Measurements from ENCODE around the gene SEL1L. TPM values are rescaled to one million over a fixed set of nuclear protein-coding genes. Genes with fewer than 3 reads are reported as not detected.
A peak's percentile ranks its signal among the peaks of the same experiment; 100 is the strongest.

The SEL1L gene
- total and polyA plus RNA-seq, 2 of the 13 experiments (the other 11 are each of a cell fraction or from before 2014, with no cell fraction given): 15.3 to 61.0 TPM

DNA sequence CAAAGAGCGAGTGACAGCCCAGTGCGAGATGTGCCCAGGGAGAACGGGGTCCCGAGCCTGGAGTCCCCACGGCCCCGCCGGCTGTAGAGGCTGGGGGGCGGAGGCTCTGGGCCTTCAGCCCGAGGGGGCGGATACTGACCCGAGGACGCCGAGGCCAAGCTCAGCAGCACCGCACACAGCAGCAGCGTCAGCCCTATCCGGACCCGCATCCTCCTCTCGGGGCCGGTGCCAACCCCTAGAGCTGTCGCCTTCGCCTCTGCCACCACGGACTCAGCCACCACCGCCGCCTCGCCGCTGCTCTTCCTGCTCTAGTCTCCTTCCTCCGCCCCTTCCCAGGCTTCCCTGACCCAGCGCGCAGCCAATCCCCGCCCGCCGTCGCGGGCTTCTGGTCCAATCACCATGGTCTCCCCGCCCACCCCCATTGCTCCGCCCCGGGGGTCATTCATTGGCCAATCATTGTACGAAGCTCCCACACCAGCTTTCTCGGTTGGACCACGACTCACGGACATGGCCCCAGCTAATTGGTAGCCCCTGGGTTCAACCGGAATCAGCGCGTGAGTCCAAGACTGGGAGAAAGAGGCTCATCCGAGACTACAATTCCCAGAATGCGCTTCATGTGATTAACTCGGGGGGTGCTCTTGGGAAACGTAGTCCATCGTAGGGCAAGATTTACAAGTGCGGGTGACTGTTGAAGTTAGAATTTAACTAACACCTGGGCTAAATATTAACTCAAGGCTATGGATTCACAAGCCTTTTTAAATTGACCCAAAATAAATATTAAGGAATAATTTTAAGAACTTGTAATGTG, at the start of gene SEL1L (continued):
- TF ChIP-seq, protein P1, sequence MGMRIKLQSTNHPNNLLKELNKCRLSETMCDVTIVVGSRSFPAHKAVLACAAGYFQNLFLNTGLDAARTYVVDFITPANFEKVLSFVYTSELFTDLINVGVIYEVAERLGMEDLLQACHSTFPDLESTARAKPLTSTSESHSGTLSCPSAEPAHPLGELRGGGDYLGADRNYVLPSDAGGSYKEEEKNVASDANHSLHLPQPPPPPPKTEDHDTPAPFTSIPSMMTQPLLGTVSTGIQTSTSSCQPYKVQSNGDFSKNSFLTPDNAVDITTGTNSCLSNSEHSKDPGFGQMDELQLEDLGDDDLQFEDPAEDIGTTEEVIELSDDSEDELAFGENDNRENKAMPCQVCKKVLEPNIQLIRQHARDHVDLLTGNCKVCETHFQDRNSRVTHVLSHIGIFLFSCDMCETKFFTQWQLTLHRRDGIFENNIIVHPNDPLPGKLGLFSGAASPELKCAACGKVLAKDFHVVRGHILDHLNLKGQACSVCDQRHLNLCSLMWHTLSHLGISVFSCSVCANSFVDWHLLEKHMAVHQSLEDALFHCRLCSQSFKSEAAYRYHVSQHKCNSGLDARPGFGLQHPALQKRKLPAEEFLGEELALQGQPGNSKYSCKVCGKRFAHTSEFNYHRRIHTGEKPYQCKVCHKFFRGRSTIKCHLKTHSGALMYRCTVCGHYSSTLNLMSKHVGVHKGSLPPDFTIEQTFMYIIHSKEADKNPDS (CRISPR knock-in tag; IDR thresholded peaks at IDR 0.05): no peak
- peak; percentile 48 for TF ChIP-seq GABPA (IDR thresholded peaks at IDR 0.05; ENCODE audit: low read depth, low read length)
- peak; percentile 86 for TF ChIP-seq GABPA (CRISPR knock-in tag; IDR thresholded peaks at IDR 0.05; ENCODE audit: low read depth)
- no peak for TF ChIP-seq YEATS2 (CRISPR knock-in tag; IDR thresholded peaks at IDR 0.05; ENCODE audit: borderline replicate concordance)
- TF ChIP-seq MBD4 (IDR thresholded peaks at IDR 0.05; ENCODE audit: borderline replicate concordance, low read length): no peak
- no peak for TF ChIP-seq MAF1 (CRISPR knock-in tag; IDR thresholded peaks at IDR 0.05; ENCODE audit: borderline replicate concordance)
- TF ChIP-seq ELF4 (CRISPR knock-in tag; IDR thresholded peaks at IDR 0.05; ENCODE audit: borderline replicate concordance): peak; percentile 91
- TF ChIP-seq ARHGAP35 (CRISPR knock-in tag; IDR thresholded peaks at IDR 0.05; ENCODE audit: borderline replicate concordance): no peak
- TF ChIP-seq POLR2A (IDR thresholded peaks at IDR 0.05; ENCODE audit: insufficient read depth in 1 of 2, low read depth in 2 of 2, low read length in 2 of 2): peak; percentile 93 to 95
- TF ChIP-seq, protein P2, sequence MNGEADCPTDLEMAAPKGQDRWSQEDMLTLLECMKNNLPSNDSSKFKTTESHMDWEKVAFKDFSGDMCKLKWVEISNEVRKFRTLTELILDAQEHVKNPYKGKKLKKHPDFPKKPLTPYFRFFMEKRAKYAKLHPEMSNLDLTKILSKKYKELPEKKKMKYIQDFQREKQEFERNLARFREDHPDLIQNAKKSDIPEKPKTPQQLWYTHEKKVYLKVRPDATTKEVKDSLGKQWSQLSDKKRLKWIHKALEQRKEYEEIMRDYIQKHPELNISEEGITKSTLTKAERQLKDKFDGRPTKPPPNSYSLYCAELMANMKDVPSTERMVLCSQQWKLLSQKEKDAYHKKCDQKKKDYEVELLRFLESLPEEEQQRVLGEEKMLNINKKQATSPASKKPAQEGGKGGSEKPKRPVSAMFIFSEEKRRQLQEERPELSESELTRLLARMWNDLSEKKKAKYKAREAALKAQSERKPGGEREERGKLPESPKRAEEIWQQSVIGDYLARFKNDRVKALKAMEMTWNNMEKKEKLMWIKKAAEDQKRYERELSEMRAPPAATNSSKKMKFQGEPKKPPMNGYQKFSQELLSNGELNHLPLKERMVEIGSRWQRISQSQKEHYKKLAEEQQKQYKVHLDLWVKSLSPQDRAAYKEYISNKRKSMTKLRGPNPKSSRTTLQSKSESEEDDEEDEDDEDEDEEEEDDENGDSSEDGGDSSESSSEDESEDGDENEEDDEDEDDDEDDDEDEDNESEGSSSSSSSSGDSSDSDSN (CRISPR knock-in tag; IDR thresholded peaks at IDR 0.05): peak; percentile 64; the same call in 1 of the 2 replicates
- TF ChIP-seq MED1 (CRISPR knock-in tag; IDR thresholded peaks at IDR 0.05): no peak
- TF ChIP-seq, protein P3, sequence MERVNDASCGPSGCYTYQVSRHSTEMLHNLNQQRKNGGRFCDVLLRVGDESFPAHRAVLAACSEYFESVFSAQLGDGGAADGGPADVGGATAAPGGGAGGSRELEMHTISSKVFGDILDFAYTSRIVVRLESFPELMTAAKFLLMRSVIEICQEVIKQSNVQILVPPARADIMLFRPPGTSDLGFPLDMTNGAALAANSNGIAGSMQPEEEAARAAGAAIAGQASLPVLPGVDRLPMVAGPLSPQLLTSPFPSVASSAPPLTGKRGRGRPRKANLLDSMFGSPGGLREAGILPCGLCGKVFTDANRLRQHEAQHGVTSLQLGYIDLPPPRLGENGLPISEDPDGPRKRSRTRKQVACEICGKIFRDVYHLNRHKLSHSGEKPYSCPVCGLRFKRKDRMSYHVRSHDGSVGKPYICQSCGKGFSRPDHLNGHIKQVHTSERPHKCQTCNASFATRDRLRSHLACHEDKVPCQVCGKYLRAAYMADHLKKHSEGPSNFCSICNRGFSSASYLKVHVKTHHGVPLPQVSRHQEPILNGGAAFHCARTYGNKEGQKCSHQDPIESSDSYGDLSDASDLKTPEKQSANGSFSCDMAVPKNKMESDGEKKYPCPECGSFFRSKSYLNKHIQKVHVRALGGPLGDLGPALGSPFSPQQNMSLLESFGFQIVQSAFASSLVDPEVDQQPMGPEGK (CRISPR knock-in tag; IDR thresholded peaks at IDR 0.05): 0 out of 2 replicates have a peak, but pooled peaks have one; percentile 12
- TF ChIP-seq HOXA5 (CRISPR knock-in tag; IDR thresholded peaks at IDR 0.05): 0 out of 2 replicates have a peak, but pooled peaks have one; percentile 28
- peak; percentile 59; the same call in 1 of the 2 replicates for TF ChIP-seq ATF7-NPFF (CRISPR knock-in tag; IDR thresholded peaks at IDR 0.05; ENCODE audit: low read depth)
- no peak for TF ChIP-seq RORA (CRISPR knock-in tag; IDR thresholded peaks at IDR 0.05)
- TF ChIP-seq ZNF451 (CRISPR knock-in tag; IDR thresholded peaks at IDR 0.05): no peak
- TF ChIP-seq, protein P4, sequence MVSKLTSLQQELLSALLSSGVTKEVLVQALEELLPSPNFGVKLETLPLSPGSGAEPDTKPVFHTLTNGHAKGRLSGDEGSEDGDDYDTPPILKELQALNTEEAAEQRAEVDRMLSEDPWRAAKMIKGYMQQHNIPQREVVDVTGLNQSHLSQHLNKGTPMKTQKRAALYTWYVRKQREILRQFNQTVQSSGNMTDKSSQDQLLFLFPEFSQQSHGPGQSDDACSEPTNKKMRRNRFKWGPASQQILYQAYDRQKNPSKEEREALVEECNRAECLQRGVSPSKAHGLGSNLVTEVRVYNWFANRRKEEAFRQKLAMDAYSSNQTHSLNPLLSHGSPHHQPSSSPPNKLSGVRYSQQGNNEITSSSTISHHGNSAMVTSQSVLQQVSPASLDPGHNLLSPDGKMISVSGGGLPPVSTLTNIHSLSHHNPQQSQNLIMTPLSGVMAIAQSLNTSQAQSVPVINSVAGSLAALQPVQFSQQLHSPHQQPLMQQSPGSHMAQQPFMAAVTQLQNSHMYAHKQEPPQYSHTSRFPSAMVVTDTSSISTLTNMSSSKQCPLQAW (CRISPR knock-in tag; IDR thresholded peaks at IDR 0.05): peak; percentile 98
- peak; percentile 90 for TF ChIP-seq RBFOX2 (IDR thresholded peaks at IDR 0.05; ENCODE audit: low read depth, low read length)
- peak; percentile 98 for TF ChIP-seq SUZ12 (IDR thresholded peaks at IDR 0.05; ENCODE audit: low read depth, low read length)
- peak; percentile 53; the same call in 1 of the 3 replicates for TF ChIP-seq MXI1 (IDR thresholded peaks at IDR 0.05; ENCODE audit: borderline replicate concordance, low read depth, low read length)
